Measurements from ENCODE around the gene AGMO. TPM values are rescaled to one million over a fixed set of nuclear protein-coding genes. Genes with fewer than 3 reads are reported as not detected.

The AGMO gene
- total and polyA plus RNA-seq, 12 donors, result 0.12 to 0.70 (median 0.40) TPM

DNA sequence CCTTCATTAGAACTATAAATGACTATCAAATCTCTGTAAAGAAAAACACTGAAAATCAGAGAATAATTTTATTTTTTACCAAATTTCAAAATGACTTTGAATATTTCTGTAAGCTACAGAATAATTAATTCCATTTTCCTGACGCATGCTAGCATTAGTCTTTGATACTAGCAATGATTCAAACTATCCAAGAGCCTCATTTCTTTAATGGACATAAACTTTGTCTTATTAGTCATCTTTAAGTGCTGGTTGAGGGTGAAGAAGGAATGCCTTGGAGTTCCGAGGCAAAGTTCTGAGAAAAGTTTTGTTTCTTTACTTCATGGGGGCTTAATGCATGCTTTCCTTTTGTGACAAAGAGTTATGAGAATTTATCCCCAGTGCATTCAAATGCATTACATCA, 137.3 kb downstream of the AGMO start:
- ATAC-seq (no peak), DNase-seq (no peak)
- Histone ChIP-seq H3K36me3 (no peaks in the 10 kb centered on the region), H3K4me3 (no peak overlapping the region), H3K4me1 (no peaks in the 10 kb centered on the region), H3K9me3 (no peaks in the 10 kb centered on the region), H3K27ac (no peak overlapping the region), H3K27me3 (no peaks in the 10 kb centered on the region)
- 90 to 92% methylated on average over 2 of the region's 2 CpGs for WGBS, 2 donors
- intact Hi-C loops (cut with DNase I), result no loop called here
- TF ChIP-seq CTCF (IDR thresholded peaks at IDR 0.05), result no peak

DNA sequence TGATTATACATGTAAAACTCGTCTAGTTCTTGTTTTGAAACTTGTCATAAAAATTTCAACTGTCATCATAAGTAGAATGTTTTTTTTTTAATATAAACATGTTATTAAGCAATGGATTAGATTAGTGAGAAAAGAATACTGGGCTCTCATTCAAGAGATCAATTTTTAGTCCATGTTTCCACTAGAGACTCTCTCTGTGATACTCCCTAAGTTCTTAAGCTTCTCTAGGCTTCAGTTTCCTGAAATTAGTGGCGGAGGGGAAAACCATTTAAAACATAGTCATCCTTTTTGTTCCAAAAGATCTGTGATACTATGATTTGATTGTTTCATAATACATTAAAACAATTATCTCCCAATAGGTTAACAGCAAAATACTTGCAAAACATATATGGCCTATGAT, 142.2 kb downstream of the AGMO start:
- Histone ChIP-seq H3K27ac (no peak overlapping the region), H3K27me3 (no peaks in the 10 kb centered on the region), H3K36me3 (no peaks in the 10 kb centered on the region), H3K9me3 (peaks cover 0 to 9% (median 0%) of the 10 kb centered on the region in 11 donors), H3K4me3 (no peak overlapping the region), H3K4me1 (no peaks in the 10 kb centered on the region)
- TF ChIP-seq CTCF (IDR thresholded peaks at IDR 0.05), result no peak
- 76 to 89% methylated on average over 2 of the region's 2 CpGs for WGBS, 2 donors
- intact Hi-C loops (cut with DNase I), result no loop called here
- no peak for DNase-seq
- no peak for ATAC-seq

- no peak overlapping the region for H3K27ac ChIP-seq
- intact Hi-C loops (cut with DNase I), result no loop called here
- peaks cover 0 to 19% (median 0%) of the 10 kb centered on the region in 11 donors for H3K9me3 ChIP-seq
- no peaks in the 10 kb centered on the region for H3K27me3 ChIP-seq
- DNase-seq (no peak), ATAC-seq (no peak)
- no peaks in the 10 kb centered on the region for H3K4me1 ChIP-seq
- WGBS, 2 donors, result 61 to 80% methylated on average over 1 of the region's 1 CpG
- TF ChIP-seq CTCF (IDR thresholded peaks at IDR 0.05), result no peak
- H3K36me3 ChIP-seq, result no peaks in the 10 kb centered on the region
- H3K4me3 ChIP-seq, result no peak overlapping the region
Measured at GRCh38 chr7:15418264-15418663, 143.6 kb downstream of the AGMO start.

- H3K36me3 ChIP-seq, result no peaks in the 10 kb centered on the region
- DNase-seq (no peak), ATAC-seq (no peak)
- no peaks in the 10 kb centered on the region for H3K4me1 ChIP-seq
- no peak overlapping the region for H3K4me3 ChIP-seq
- no peak for TF ChIP-seq CTCF (IDR thresholded peaks at IDR 0.05)
- intact Hi-C loops (cut with DNase I), result no loop called here
- 92 to 98% methylated on average over 5 of the region's 5 CpGs for WGBS, 2 donors
- H3K27me3 ChIP-seq, result no peaks in the 10 kb centered on the region
- H3K27ac ChIP-seq, result no peak overlapping the region
- H3K9me3 ChIP-seq, result peaks cover 0 to 19% (median 0%) of the 10 kb centered on the region in 11 donors
Measured at GRCh38 chr7:15417341-15417988, 144.3 kb downstream of the AGMO start.

Measured in heart right ventricle (tissue), 16 donors.